HG03064 (cell line): ENCODE results near the gene LRRC4C.

Source experiments
- ATAC-seq: cut with Tn5 transposase; IDR thresholded peaks from one replicate; pipeline ENCODE4 v1.9.1; 2021; ENCODE audit warnings: low read depth; ENCODE audit not compliant: unreplicated experiment

LRRC4C gene

DNA sequence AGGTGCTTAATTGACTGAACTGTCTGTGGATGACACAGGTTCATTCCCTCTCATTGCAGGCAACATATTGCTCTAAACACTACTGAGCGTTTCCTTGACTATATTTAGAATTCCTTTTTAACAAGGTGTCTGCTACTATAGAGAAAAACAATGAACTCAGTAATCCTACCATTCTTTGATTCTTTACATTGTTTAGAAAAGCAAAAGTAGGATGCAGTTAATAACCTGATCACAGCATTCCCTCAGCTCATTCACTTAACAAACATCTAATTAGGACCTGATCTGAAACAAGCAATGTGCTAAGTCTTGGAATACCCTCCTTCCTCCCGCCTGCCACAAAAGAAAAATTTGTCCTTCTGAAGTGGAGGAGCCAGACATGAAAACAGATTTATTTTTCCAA, 313.1 kb downstream of the LRRC4C start:
- no peak for ATAC-seq

DNA sequence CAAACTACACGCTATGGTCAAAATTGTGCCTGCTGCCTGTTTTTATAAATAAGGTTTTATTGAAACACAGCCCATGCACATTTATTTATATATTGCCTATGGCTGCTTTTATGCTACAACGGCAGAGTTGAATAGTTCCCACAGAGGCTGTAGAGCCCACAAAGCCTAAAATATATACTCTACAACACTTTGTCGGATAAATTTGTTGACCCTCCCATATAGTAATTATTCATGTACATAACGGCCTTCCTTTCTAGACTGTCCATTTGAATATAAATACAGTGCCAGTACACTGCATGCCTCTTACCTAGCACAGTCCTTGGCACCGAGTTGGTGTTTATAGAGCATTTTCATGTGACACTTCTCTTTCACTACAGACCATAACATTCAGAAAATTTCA, 314.0 kb downstream of the LRRC4C start:
- ATAC-seq, result no peak

- ATAC-seq, result no peak
Observed at GRCh38 chr11:41134971-41135370, 324.5 kb downstream of the LRRC4C start.

DNA sequence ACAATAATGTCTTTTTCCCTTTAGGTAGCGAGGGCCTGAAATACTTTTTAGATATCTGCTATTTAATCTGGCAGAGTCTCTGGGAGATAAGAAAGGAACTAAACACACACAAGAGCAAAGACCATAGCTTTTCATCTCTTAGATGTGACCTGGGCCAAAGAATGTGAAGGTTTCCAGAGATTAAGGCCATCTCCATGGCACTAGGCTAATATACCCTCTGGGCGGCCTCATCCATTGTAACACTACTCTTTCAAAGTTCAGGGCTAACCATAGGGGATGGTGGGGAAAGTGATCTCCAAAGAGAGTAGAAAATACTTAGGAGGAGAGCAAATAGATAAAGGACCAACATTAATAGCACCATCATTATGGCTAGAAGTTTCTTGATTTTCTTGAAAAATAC, 326.4 kb downstream of the LRRC4C start:
- ATAC-seq, result no peak

DNA sequence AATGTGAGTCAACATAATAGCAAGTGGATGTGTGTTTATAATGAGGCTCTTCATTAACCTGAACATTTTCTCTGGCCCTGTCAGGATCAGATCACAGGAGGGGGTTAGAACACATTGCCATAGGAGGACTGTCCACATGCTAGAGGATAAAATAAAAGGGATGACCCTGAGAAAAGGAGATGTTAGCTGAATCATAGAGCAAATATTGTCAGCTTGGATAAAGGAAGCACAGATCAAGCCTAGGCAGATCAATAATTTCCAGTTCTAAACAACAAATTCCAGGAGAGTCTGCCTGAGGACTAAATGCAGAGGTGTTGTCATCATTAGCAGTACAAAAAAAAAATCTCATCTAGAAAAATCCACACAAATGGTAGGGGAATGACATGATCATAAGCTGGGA, 337.9 kb downstream of the LRRC4C start:
- ATAC-seq, result no peak

- ATAC-seq, result no peak
Observed at GRCh38 chr11:41119484-41119883, 340.0 kb downstream of the LRRC4C start.

GRCh38 chr11:41118521-41118920, 340.9 kb downstream of the LRRC4C start:
- no peak for ATAC-seq

DNA sequence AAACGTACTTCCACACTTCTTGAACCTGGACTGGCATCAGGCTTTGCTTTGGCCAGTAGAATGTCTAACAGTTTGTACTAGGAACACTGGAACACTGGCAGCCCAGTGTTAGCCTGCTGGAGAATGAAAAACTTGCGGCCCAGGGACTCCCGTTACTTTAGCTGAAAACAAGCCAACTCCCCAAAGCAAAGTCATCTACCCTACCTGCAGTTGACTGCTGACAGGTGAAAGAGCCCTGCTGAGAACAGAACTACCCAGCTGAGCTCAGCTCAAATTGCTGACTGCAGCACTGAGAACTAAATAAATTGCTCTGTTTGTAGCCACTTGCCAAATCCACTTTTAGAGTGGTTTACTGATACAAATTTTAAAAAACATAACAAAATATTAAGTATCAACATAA, 342.5 kb downstream of the LRRC4C start:
- ATAC-seq, result no peak

- no peak for ATAC-seq
Observed at GRCh38 chr11:41115066-41115465, 344.4 kb downstream of the LRRC4C start.

- ATAC-seq, result no peak
Observed at GRCh38 chr11:41113160-41113559, 346.3 kb downstream of the LRRC4C start.

DNA sequence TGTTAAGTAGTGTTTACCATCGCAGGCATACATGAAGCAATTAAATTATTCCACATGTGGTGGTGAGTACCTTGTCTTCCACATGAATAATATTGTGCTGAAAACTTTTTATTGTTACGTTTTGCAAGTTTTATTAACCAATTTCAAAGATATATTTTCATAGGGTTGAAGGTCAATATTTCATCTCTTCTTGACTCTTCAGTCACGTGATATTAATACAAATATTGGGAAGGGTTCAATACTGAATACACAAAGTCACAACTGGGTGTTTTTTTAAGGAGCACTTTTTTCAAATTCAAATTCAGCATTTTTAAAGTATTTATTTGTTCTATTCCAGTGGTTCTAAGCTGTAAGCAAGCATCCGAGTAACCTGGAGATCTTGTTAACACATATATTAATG, 348.9 kb downstream of the LRRC4C start:
- ATAC-seq, result no peak

- ATAC-seq, result no peak
Observed at GRCh38 chr11:41102471-41102870, 357.0 kb downstream of the LRRC4C start.

- no peak for ATAC-seq
Observed at GRCh38 chr11:41099654-41100053, 359.8 kb downstream of the LRRC4C start.

DNA sequence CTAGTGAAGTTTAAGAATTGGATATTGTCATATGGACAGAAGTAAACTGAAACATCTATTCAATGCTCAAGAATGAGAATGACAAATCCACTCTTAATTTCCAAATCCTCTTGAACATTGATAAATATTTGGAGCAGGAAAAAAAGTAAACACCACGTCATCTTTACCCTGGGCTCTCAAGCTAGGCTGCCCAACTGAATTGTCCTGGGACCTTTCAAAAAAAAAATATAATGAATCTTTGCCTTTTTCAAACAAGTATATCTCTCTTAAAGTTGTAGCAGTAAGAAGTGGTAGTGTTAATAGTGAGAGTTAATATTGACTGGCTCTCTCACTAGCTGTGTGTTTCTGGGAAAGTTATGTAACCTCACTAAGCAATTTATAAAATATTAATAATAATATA, 374.3 kb downstream of the LRRC4C start:
- no peak for ATAC-seq

- no peak for ATAC-seq
Observed at GRCh38 chr11:41081756-41082285, 377.6 kb downstream of the LRRC4C start.

DNA sequence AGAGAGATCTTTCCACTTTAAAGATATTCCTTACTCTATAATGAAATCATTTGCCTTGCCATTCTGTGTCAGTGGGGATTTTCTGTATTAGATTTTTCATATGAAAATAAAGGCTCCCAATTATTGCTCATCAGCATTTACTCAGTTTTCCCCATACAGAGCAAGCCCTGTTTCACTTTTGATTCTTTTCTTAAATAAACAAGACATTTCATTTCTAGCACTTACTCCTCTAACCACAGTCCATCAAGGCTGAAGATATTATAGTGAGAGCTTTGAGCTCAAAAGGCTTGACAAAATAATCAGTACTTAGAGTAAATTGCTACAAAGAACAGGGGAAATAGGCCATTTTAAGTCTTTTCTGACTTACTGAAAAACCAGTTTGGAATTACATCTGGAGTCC, 385.1 kb downstream of the LRRC4C start:
- ATAC-seq, result no peak

DNA sequence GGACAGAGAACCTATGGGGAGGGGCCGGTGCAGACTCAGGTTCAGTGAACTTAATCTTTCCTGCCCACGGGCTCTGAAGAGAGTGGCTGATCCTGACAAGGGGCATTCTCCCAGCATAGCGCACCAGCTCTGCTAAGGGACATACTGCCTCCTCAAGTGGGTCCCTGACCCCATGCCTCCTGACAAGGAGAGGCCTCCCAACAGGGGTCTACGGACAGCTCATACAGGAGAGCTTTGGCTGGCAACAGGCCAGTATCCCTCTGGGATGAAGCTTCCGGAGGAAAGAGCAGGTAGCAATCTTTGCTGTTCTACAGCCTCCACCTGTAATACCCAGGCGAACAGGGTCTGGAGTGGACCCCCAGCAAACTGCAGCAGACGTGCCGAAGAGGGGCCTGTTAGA, 394.0 kb downstream of the LRRC4C start:
- ATAC-seq, result no peak

DNA sequence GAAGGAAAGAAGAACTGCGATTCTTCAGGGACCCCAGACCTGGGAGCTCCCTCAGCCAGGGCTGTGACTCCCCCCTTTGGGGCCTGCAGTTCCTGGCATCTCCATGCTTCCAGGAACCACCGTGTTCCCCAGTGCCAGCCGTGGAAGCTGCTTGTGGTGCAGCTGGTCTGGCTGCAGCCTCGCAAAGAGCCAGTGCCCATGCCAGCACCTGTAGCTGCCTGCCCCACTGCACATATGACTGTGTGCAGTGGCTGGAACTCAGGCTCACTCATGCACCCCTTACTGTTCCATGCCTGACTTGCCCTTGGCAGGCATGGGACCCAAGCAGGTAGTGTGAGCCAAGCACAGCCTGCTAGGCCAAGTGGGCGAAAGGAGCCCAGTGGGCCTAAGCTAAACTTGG, 401.3 kb downstream of the LRRC4C start:
- ATAC-seq, result no peak

- no peak for ATAC-seq
Observed at GRCh38 chr11:41056892-41057569, 402.4 kb downstream of the LRRC4C start.

GRCh38 chr11:41053894-41054293, 405.6 kb downstream of the LRRC4C start:
- no peak for ATAC-seq

DNA sequence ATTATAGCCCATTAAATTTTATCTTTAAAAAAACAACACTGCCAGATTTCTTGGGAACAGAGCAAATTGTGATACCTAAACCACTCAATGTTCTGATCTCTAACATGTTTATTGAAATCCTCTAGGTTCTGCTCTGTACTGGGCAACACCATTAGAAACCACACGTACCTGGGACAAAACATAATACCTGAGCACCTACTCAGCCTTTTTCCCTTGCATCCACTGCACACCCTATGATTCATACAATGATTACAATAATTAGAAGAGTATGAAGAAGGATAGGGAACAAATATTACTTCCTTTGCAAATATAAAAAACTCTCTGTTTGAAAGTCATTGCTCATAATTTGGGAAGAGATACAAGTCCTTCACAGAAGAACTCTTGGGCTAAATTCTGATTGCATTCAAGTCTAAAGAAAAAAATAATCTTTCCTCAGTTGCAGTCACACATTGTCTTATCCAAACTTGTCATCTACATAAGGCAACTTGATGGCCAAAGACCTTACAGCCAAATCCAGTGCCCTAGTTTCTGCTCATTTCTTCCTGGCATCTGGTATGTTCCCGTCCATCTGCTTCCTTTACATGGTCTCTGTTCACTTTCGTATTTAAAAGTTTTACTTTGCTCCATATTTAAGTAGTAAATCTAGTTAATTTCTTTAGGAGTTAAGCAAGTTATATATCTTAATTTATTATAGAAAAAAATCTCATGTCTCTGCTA, 407.4 kb downstream of the LRRC4C start:
- no peak for ATAC-seq

- no peak for ATAC-seq
Observed at GRCh38 chr11:41050791-41051190, 408.7 kb downstream of the LRRC4C start.
